GM21390 (cell line): ENCODE results near the gene ZNF57.
A peak's percentile ranks its signal among the peaks of the same experiment; 100 is the strongest.
"Not testable (repeated sequence)": the region's sequence is repeated elsewhere in the genome, so short reads cannot be mapped to it uniquely, and the experiment has no call there.

Experiments used
- ATAC-seq: cut with Tn5 transposase; IDR thresholded peaks from one replicate; pipeline ENCODE4 v1.9.1; 2021; ENCODE audit not compliant: unreplicated experiment

ZNF57 gene

DNA sequence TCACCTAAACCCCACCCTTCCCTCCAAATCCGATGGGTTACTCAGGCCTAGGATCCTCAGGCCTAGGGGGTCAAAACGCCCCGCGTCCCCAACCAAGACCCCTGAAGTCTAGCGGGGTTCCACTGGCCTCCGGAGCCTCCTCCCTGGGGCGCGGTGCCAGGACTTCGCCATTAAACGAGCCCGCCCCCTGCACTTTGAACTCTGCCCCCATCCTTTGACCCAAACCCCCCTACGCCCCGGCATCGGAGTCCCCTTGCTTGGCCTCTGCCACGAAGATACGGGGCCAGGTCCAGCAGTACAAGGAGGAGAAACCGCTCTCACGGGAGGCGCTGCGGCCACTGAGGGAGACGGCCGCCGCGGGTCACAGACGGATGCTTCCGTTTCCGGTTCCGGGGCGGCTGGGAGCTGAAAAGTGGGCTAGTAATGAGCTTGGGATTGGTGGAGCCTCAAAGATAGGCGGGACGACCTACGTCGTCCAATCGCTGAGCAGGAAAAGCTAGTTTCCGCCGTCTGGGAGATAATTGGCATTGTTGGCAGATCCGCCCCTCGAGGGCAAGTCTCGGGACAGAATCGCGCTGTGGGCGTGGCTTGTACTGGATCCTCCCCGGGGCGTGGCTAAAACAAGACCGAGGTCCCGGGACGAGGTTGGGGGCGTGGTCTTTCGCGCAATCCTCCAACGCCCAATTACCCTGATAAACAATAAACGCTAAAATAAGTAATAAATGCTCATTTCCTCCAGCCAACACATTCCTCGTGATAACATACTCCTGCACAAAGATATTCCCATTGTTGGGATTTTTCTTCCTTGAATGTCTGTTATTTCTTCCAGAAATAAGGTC lies 49.8 kb downstream of the ZNF57 start:
- peak; percentile 90 for ATAC-seq

GRCh38 chr19:2952953-2953481 lies 52.3 kb downstream of the ZNF57 start:
- no peak for ATAC-seq

DNA sequence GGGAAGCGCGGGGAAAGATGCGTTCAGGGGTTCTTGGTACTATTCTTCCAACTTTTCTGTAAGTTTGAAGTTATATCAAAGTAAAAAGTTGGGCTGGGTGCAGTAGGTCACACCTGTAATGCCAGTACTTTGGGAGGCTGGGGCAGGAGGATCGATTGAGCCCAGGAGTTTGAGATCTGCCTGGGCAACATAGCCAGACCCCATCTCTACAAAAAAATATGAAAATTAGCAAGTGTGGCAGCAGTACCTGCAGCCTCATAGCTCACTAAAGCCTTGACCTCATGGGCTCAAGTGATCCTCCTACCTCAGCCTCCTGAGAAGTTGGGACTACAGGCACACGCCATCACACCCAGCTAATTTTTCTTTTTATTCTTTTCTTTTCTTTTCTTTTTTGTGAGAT lies 56.4 kb downstream of the ZNF57 start:
- ATAC-seq = no peak

- no peak for ATAC-seq
Measured at GRCh38 chr19:2960120-2960519, 59.4 kb downstream of the ZNF57 start.

GRCh38 chr19:2962018-2962670 lies 61.4 kb downstream of the ZNF57 start:
- ATAC-seq = no peak

GRCh38 chr19:2963122-2963521 lies 62.4 kb downstream of the ZNF57 start:
- no peak for ATAC-seq

GRCh38 chr19:2963631-2964030 lies 62.9 kb downstream of the ZNF57 start:
- not testable (repeated sequence) for ATAC-seq

GRCh38 chr19:2964874-2965273 lies 64.1 kb downstream of the ZNF57 start:
- no peak for ATAC-seq

DNA sequence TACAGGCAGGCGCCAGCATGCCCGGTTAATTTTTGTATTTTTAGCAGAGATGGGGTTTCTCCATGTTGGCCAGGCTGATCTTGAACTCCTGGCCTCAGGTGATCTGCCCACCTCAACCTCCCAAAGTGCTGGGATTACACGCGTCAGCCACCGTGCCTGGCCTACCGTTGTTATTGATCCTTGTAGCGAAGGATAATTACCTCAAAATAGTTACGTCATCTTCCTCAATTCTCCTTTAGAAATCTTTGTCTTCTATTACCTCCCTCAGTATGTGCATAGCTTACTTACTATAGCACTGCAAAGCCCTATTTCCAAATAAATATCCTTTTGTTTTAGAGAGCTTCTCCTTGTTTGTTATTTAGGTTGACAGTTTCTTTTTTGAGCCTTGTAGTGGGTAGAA lies 67.2 kb downstream of the ZNF57 start:
- no peak for ATAC-seq
